Muscle of back (tissue), 13 donors: Measurements from ENCODE around the gene LYPD4. TPM values are rescaled to one million over a fixed set of nuclear protein-coding genes. Genes with fewer than 3 reads are reported as not detected.

Experiments used
- DNase-seq, 3 donors: peaks; one replicate each; pipeline versions ENCODE4 v3.0.0 to v3.0.0-alpha.2; 2013
- long read RNA-seq, 9 donors: transcript quantifications; one replicate each; lab custom pipeline, GENCODE V29; 2026
- polyA plus RNA-seq, 10 donors: library from polyadenylated mRNA; unstranded; fragments of 120-200 nt; gene quantifications; one replicate each; pipeline ENCODE4 v1.2.1, GENCODE V29; 2013; ENCODE audit not compliant: insufficient read length in 10 of 10

The LYPD4 gene
- polyA plus RNA-seq: under 1 TPM in 1 of 10 donors, not detected in 9; 0.15 TPM
- long read RNA-seq, donor 1: 0 reads
- long read RNA-seq, donor 2: 0 reads
- long read RNA-seq, donor 3: 0 reads
- long read RNA-seq, donor 4, partial matches to known transcripts: 1,413 of 3,045 reads
- long read RNA-seq, donor 4, other reads (novel, unspliced or antisense): 1,632 of 3,045 reads
- long read RNA-seq, donor 5, partial matches to known transcripts: 3,410 of 5,585 reads
- long read RNA-seq, donor 5, other reads (novel, unspliced or antisense): 2,175 of 5,585 reads
- long read RNA-seq, donor 6: 0 reads
- long read RNA-seq, donor 7: 0 reads
- long read RNA-seq, donor 8: 0 reads
- long read RNA-seq, donor 9: 0 reads

- no peak for DNase-seq
Observed at GRCh38 chr19:41844601-41845000, at the start of gene LYPD4. Gene LYPD4 (minus strand): TSS chr19:41844683. CDS start chr19:41839285, 5,398 bp downstream.

- DNase-seq: no peak
Observed at GRCh38 chr19:41893899-41894298, 49.4 kb upstream of the LYPD4 start.

- DNase-seq: no peak
Observed at GRCh38 chr19:41892173-41892902, 47.9 kb upstream of the LYPD4 start.

- no peak for DNase-seq
Observed at GRCh38 chr19:41890936-41891335, 46.5 kb upstream of the LYPD4 start.

GRCh38 chr19:41889896-41890295 lies 45.4 kb upstream of the LYPD4 start:
- no peak for DNase-seq

- no peak for DNase-seq
Observed at GRCh38 chr19:41888926-41889325, 44.4 kb upstream of the LYPD4 start.

- no peak for DNase-seq
Observed at GRCh38 chr19:41887711-41888382, 43.4 kb upstream of the LYPD4 start.

- DNase-seq: no peak
Observed at GRCh38 chr19:41886761-41887710, 42.6 kb upstream of the LYPD4 start.

- DNase-seq: peak; percentile 95 to 97 (median 95)
Observed at GRCh38 chr19:41883821-41884733, 39.6 kb upstream of the LYPD4 start.

GRCh38 chr19:41883463-41883820 lies 39.0 kb upstream of the LYPD4 start:
- DNase-seq: no peak

GRCh38 chr19:41882568-41883462 lies 38.3 kb upstream of the LYPD4 start, which contains the start of gene ARHGEF1:
Gene ARHGEF1 (plus strand): TSS chr19:41883184. CDS start chr19:41888083, 4,899 bp downstream.
- DNase-seq: peak in 1 of 3 donors; percentile 62

GRCh38 chr19:41880329-41880708 lies 35.8 kb upstream of the LYPD4 start:
- no peak for DNase-seq

GRCh38 chr19:41879670-41880328 lies 35.3 kb upstream of the LYPD4 start:
- DNase-seq: no peak

- DNase-seq: no peak
Observed at GRCh38 chr19:41879080-41879479, 34.6 kb upstream of the LYPD4 start.

- no peak for DNase-seq
Observed at GRCh38 chr19:41877916-41878905, 33.7 kb upstream of the LYPD4 start.

GRCh38 chr19:41876847-41877832 lies 32.7 kb upstream of the LYPD4 start, which contains the start of gene CD79A:
Gene CD79A (plus strand): TSS chr19:41877279. CDS start chr19:41877305, 26 bp downstream.
- DNase-seq: no peak
